Upper lobe of left lung (tissue), 6 donors: ENCODE results near the gene SVEP1. TPM values are rescaled to one million over a fixed set of nuclear protein-coding genes. Genes with fewer than 3 reads are reported as not detected.

ENCODE experiments used
- ATAC-seq, 2 donors: fragments of 200-7000 bp; cut with Tn5 transposase; one replicate each; pipeline ENCODE4 v1.9.1; 2022; ENCODE audit warnings: mild to moderate bottlenecking in 2 of 2, moderate library complexity in 2 of 2; ENCODE audit not compliant: low FRiP score in 2 of 2
- DNase-seq, 2 donors: peaks; one replicate each; pipeline ENCODE4 v3.0.0-alpha.2; 2019 to 2020
- H3K27ac ChIP-seq, 4 donors: fragments of 200-600 bp; sonication (generic); one replicate each; pipeline ENCODE4 v1.5.1; 2016 to 2019
- H3K27me3 ChIP-seq, 4 donors: fragments of 200-600 bp; sonication (generic); one replicate each; pipeline ENCODE4 v1.5.1; 2017 to 2019
- H3K36me3 ChIP-seq, 4 donors: fragments of 200-600 bp; sonication (generic); one replicate each; pipeline ENCODE4 v1.5.1; 2016 to 2019
- H3K4me1 ChIP-seq, 4 donors: fragments of 200-600 bp; sonication (generic); one replicate each; pipeline ENCODE4 v1.5.1; 2018 to 2019
- H3K4me3 ChIP-seq, 4 donors: fragments of 200-600 bp; sonication (generic); one replicate each; pipeline ENCODE4 v1.5.1; 2017 to 2019; ENCODE audit warnings: mild to moderate bottlenecking in 2 of 4, moderate library complexity in 1 of 4
- H3K9me3 ChIP-seq, 4 donors: fragments of 200-600 bp; sonication (generic); one replicate each; pipeline ENCODE4 v1.5.1; 2018 to 2019
- CTCF ChIP-seq, 6 experiments: fragments of 450-650 bp in 4 of 6; fragments of 200-600 bp in 2 of 6; sonication (generic) in 2 of 6; IDR thresholded peaks; one replicate each; pipeline ENCODE4 v1.5.1; 2016 to 2019; ENCODE audit warnings: antibody characterized with exemption in 6 of 6
- EP300 ChIP-seq, 4 donors: sonication (generic); formaldehyde crosslinking; IDR thresholded peaks; one replicate each; pipeline ENCODE4 v1.5.1; 2017; ENCODE audit warnings: antibody characterized with exemption in 4 of 4, control low read depth in 2 of 4
- POLR2A ChIP-seq, 4 donors: fragments of 450-650 bp; IDR thresholded peaks; one replicate each; pipeline ENCODE4 v1.5.1; 2016 to 2017; ENCODE audit warnings: antibody characterized with exemption in 4 of 4, mild to moderate bottlenecking in 2 of 4
- POLR2AphosphoS5 ChIP-seq, 2 donors: sonication (generic); formaldehyde crosslinking; IDR thresholded peaks; one replicate each; pipeline ENCODE4 v1.5.1; 2017; ENCODE audit warnings: antibody characterized with exemption in 2 of 2
- WGBS, 2 donors: methylation state at CpG; one replicate each; pipeline ENCODE4 v1.1.5; 2017 to 2018; 5-methylcytosine and 5-hydroxymethylcytosine counted together
- total RNA-seq, 6 donors: library from RNA; depleted of rRNA in 4 of 6; stranded (reverse); fragments of >200 nt in 4 of 6; gene quantifications; one replicate each; pipeline versions ENCODE4 v1.1.0 to v1.2.1, GENCODE V29; 2016 to 2021
- donor health status: DM: no; HTN: no; CAD: no; lungs with moderate emphysema.
- donor health status: DM: no; HTN: yes; CAD: no; lungs with severe emphysema.

The SVEP1 gene
- total RNA-seq, 6 donors from 2014 or later: 25.4 to 54.5 (median 33.0) TPM

- H3K9me3 ChIP-seq: no peaks in the 10 kb centered on the region
- ATAC-seq (peak in 1 of 2 donors; percentile 28), DNase-seq (no peak)
Observed at GRCh38 chr9:110356639-110357395, 222.7 kb downstream of the SVEP1 start.

GRCh38 chr9:110355911-110356310 lies 223.6 kb downstream of the SVEP1 start:
- Histone ChIP-seq H3K36me3 (no peaks in the 10 kb centered on the region), H3K9me3 (no peaks in the 10 kb centered on the region), H3K4me3 (no peak overlapping the region), H3K4me1 (peaks cover 0 to 2% (median 0%) of the 10 kb centered on the region in 4 donors), H3K27me3 (no peaks in the 10 kb centered on the region), H3K27ac (no peak overlapping the region)
- DNase-seq (no peak), ATAC-seq (no peak)
- TF ChIP-seq CTCF (IDR thresholded peaks at IDR 0.05): no peak
- no peak for TF ChIP-seq POLR2AphosphoS5 (IDR thresholded peaks at IDR 0.05)
- no peak for TF ChIP-seq POLR2A (IDR thresholded peaks at IDR 0.05)
- TF ChIP-seq EP300 (IDR thresholded peaks at IDR 0.05): no peak
- 84% methylated on average over 2 of the region's 2 CpGs for WGBS, 2 donors

More at GRCh38 chr9:110356639-110357395, 222.7 kb downstream of the SVEP1 start:
- 81 to 82% methylated on average over 4 of the region's 4 CpGs for WGBS, 2 donors
- H3K4me1 ChIP-seq: no peaks in the 10 kb centered on the region
- TF ChIP-seq CTCF (IDR thresholded peaks at IDR 0.05): no peak
- no peak for TF ChIP-seq POLR2A (IDR thresholded peaks at IDR 0.05)
- no peak for TF ChIP-seq POLR2AphosphoS5 (IDR thresholded peaks at IDR 0.05)
- TF ChIP-seq EP300 (IDR thresholded peaks at IDR 0.05): no peak
- no peaks in the 10 kb centered on the region for H3K27me3 ChIP-seq
- H3K36me3 ChIP-seq: no peaks in the 10 kb centered on the region
- H3K4me3 ChIP-seq: no peak overlapping the region
- no peak overlapping the region for H3K27ac ChIP-seq

GRCh38 chr9:110351009-110351467 lies 228.5 kb downstream of the SVEP1 start:
- 30 to 59% methylated on average over 1 of the region's 1 CpG for WGBS, 2 donors
- DNase-seq (no peak), ATAC-seq (peak in 1 of 2 donors; percentile 84)
- no peak for TF ChIP-seq POLR2AphosphoS5 (IDR thresholded peaks at IDR 0.05)
- no peak for TF ChIP-seq POLR2A (IDR thresholded peaks at IDR 0.05)
- no peak for TF ChIP-seq EP300 (IDR thresholded peaks at IDR 0.05)
- TF ChIP-seq CTCF (IDR thresholded peaks at IDR 0.05): no peak
- no peaks in the 10 kb centered on the region for H3K9me3 ChIP-seq
- no peaks in the 10 kb centered on the region for H3K27me3 ChIP-seq
- H3K36me3 ChIP-seq: no peaks in the 10 kb centered on the region
- H3K4me1 ChIP-seq: peaks cover 0 to 3% (median 0%) of the 10 kb centered on the region in 4 donors
- H3K27ac ChIP-seq: no peak overlapping the region
- H3K4me3 ChIP-seq: no peak overlapping the region

- Histone ChIP-seq H3K4me3 (no peak overlapping the region), H3K9me3 (no peaks in the 10 kb centered on the region), H3K4me1 (peaks cover 0 to 3% (median 0%) of the 10 kb centered on the region in 4 donors), H3K27ac (no peak overlapping the region), H3K36me3 (no peaks in the 10 kb centered on the region), H3K27me3 (no peaks in the 10 kb centered on the region)
- no peak for DNase-seq
- 58 to 63% methylated on average over 3 of the region's 3 CpGs for WGBS, 2 donors
- no peak for TF ChIP-seq POLR2A (IDR thresholded peaks at IDR 0.05)
- TF ChIP-seq POLR2AphosphoS5 (IDR thresholded peaks at IDR 0.05): no peak
- TF ChIP-seq CTCF (IDR thresholded peaks at IDR 0.05): no peak
- TF ChIP-seq EP300 (IDR thresholded peaks at IDR 0.05): no peak
- no peak for ATAC-seq
Observed at GRCh38 chr9:110346325-110346724, 233.2 kb downstream of the SVEP1 start.
